OCI-LY1 (cell line): ENCODE results near the gene RIMBP3C.
"Not testable (repeated sequence)": the region's sequence is repeated elsewhere in the genome, so short reads cannot be mapped to it uniquely, and the experiment has no call there.

Experiments
- EZH2 ChIP-seq: fragments of 200-600 bp; sonication (generic), shearing (Covaris generic); IDR thresholded peaks from 2 replicates; pipeline ENCODE4 v1.8.0; 2017; ENCODE audit warnings: borderline replicate concordance, mixed run types, mild to moderate bottlenecking, antibody characterized with exemption, low read length, moderate library complexity, mixed read lengths
- TF ChIP-seq, protein P1 (sequence below): fragments of 200-600 bp; sonication (generic), shearing (Covaris generic); IDR thresholded peaks from 2 replicates; pipeline ENCODE4 v1.5.1; 2017; ENCODE audit warnings: mild to moderate bottlenecking, antibody characterized with exemption, low read length, moderate library complexity, mixed read lengths

DNA sequence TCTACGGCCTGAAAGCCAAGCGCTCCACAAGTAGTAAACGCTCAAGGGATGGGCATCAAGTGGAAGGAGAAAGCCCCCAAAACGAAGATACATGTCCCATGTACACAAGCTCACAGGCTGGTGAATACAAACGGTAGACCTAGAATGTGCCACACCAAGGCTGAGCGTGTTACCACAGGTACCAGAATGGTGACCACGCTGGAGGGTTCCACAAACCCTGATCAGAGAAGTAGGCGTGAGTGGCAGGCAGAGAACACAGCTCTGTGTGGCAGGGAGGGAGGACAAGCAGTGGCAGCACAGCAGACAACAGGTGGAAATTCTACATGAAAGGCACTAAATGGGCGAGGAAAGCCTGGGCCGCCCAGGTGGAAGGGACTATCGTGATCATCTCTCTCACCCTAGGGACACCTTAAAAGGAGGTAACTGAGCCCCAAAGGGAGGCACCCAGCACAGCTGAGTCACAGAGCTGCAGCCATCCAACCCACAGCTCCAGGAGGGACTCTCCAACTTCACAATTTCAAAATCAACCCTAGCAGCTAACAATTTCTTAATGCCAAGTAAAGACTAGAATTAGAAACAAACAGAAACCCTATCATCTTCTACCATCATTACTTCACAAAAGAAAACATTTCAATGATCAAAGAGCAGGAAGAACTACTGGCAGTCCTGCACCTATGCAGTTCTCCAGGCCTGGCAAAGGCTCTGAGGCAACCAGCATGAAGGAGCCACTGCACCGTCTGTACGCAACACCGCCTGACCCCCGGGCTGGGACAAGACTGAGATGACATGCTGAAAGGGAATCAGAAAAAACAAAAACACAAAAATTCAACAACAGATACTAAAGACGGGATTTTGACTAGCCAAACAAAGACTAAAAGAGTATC, 51.4 kb downstream of the RIMBP3C start:
- TF ChIP-seq, protein P1, sequence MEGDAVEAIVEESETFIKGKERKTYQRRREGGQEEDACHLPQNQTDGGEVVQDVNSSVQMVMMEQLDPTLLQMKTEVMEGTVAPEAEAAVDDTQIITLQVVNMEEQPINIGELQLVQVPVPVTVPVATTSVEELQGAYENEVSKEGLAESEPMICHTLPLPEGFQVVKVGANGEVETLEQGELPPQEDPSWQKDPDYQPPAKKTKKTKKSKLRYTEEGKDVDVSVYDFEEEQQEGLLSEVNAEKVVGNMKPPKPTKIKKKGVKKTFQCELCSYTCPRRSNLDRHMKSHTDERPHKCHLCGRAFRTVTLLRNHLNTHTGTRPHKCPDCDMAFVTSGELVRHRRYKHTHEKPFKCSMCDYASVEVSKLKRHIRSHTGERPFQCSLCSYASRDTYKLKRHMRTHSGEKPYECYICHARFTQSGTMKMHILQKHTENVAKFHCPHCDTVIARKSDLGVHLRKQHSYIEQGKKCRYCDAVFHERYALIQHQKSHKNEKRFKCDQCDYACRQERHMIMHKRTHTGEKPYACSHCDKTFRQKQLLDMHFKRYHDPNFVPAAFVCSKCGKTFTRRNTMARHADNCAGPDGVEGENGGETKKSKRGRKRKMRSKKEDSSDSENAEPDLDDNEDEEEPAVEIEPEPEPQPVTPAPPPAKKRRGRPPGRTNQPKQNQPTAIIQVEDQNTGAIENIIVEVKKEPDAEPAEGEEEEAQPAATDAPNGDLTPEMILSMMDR: not testable (repeated sequence)
- TF ChIP-seq EZH2: not testable (repeated sequence)
